Activated CD4-positive, CD25-positive, alpha-beta regulatory T cell treated with anti-CD3 and anti-CD28 coated beads, Interleukin-2, amount 50 U/mL, for 24 hours (primary cell): ENCODE data around the gene MSH5.
"Not testable (repeated sequence)": the region's sequence is repeated elsewhere in the genome, so short reads cannot be mapped to it uniquely, and the experiment has no call there.

Experiments used
- ATAC-seq, 2 donors: fragments of 150-1000 bp; cut with Tn5 transposase; one replicate each; pipeline ENCODE4 v1.10.0; 2021; ENCODE audit warnings: mild to moderate bottlenecking in 1 of 2, moderate library complexity in 1 of 2

MSH5 gene

DNA sequence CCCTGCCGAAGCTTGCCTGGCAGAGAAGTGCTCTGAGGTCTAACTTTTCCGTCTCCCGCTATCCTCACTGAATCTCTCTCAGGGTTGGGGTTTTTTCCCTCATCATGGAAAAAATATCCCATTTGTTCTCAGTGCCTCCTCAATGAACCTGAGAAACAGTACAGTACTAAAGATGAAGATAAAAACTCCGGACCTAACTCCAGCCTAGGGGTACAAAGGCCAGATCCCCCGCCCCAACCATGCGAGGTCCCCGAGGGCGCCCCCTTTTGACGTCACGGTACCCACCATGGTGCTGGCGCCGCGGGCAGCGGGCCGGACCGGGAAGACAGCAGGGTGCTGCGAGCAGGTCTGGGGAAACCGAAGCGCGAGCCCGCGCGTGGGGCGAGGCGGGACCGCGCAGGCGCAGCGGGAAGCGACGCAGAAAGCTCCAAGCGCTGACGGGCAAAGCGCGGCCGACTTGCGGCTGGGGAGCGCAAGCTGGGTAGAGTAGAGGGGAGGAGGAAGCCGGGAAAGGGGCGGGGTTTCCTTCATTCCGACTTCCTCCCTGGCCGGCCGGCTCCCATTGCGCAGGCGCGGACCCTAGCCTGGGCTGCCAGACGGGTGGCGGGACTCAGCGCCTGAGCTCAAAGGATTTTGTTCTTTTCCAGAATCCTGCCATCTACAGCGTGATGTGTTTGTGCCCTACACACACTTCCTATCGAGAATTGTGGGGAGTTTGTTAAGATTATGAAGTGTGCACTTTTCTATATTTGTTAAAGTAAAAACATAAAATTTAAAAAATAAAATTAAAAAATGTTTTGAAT, 66.9 kb downstream of the MSH5 start, which contains the start of gene LSM2:
Gene LSM2, minus strand, starts transcription at position 497 of the 803 bp plus-strand sequence. Its CDS starts 209 bp downstream, at position 288.
- ATAC-seq, result peak; percentile 97

DNA sequence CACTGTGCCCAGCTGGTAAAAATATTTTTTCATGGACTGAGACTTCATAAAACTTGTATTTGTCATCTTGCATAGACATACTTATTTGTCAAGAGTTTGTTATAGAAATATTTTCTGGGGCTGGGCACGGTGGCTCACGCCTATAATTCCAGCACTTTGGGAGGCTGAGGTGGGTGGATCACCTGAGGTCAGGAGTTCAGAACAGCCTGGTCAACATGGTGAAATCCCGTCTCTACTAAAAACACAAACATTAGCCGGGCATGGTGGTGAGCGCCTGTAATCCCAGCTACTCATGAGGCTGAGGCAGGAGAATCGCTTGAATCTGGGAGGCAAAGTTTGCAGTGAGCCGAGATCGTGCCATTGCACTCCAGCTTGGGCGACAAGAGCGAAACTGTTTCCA, 68.8 kb downstream of the MSH5 start:
- not testable (repeated sequence) for ATAC-seq

DNA sequence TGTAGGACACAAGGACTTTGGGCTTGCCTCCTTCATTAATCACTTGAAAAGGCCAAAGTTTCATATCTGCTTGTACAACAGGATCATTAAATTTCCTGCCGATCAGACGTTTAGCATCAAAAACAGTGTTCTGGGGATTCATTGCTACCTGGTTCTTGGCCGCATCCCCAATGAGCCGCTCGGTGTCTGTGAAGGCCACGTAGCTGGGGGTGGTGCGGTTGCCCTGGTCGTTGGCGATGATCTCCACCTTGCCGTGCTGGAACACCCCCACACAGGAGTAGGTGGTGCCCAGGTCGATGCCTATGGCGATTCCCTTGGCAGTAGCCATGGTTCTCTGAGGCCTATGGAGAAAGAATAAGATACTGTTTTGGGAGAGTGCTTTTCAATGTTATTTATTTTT, 71.8 kb downstream of the MSH5 start:
- ATAC-seq, result no peak
